Activated CD8-positive, alpha-beta T cell treated with anti-CD3 and anti-CD28 coated beads for 36 hours (primary cell): Measurements from ENCODE around the gene MIGA1. TPM values are rescaled to one million over a fixed set of nuclear protein-coding genes. Genes with fewer than 3 reads are reported as not detected.
"Not testable (repeated sequence)": the region's sequence is repeated elsewhere in the genome, so short reads cannot be mapped to it uniquely, and the experiment has no call there.

Experiments used
- ATAC-seq: fragments of 200-7000 bp; cut with Tn5 transposase; one replicate; pipeline ENCODE4 v1.10.0; 2021; ENCODE audit warnings: mild to moderate bottlenecking, moderate library complexity
- CTCF ChIA-PET: fragments of 350-600 bp; sonication (Branson Sonifier 250); formaldehyde crosslinking; loops from one replicate; lab custom pipeline; 2021; ENCODE audit warnings: antibody characterized with exemption; lab: Charles Lee
- POLR2A ChIA-PET: fragments of 350-600 bp; sonication (Branson Sonifier 250); formaldehyde crosslinking; loops from one replicate; lab custom pipeline; 2021; ENCODE audit warnings: antibody characterized with exemption; lab: Charles Lee
- DNase-seq: peaks from one replicate; pipeline ENCODE4 v3.0.0-alpha.2; 2020
- H3K27ac Mint-ChIP-seq: one replicate; pipeline ENCODE4 v1.8.0; 2021; ENCODE audit warnings: mild to moderate bottlenecking, mixed read lengths
- H3K27me3 Mint-ChIP-seq: one replicate; pipeline ENCODE4 v1.8.0; 2021; ENCODE audit warnings: mixed read lengths
- H3K36me3 Mint-ChIP-seq: one replicate; pipeline ENCODE4 v1.8.0; 2021; ENCODE audit warnings: low read depth, mixed read lengths
- H3K4me1 Mint-ChIP-seq: one replicate; pipeline ENCODE4 v1.8.0; 2021; ENCODE audit warnings: low read depth, mixed read lengths
- H3K4me3 Mint-ChIP-seq: one replicate; pipeline ENCODE4 v1.8.0; 2021; ENCODE audit warnings: mild to moderate bottlenecking, moderate library complexity, mixed read lengths
- H3K9me3 Mint-ChIP-seq: one replicate; pipeline ENCODE4 v1.8.0; 2021; ENCODE audit warnings: mixed read lengths
- CTCF ChIP-seq: fragments of 200-600 bp; IDR thresholded peaks from one replicate; pipeline ENCODE4 v1.8.0; 2022; ENCODE audit warnings: antibody characterized with exemption, mild to moderate bottlenecking
- intact Hi-C: fragments of 100-400 bp; cut with micrococcal nuclease; formaldehyde crosslinking; loops from one replicate; pipeline ENCODE4 v1.10.0; 2022
- total RNA-seq, 2 experiments: library from RNA; stranded (reverse); gene quantifications; one replicate each; pipeline ENCODE4 v1.2.3, GENCODE V29; 2021

MIGA1 gene
- total RNA-seq, 2 experiments from 2014 or later: 8.5 to 9.7 TPM

- H3K4me1 Mint-ChIP-seq: peaks cover 35% of the 10 kb centered on the region
- CTCF ChIA-PET: no interaction called here
- peaks cover 8% of the 10 kb centered on the region for H3K9me3 Mint-ChIP-seq
- H3K27ac Mint-ChIP-seq: peak overlapping the region; percentile 4
- H3K27me3 Mint-ChIP-seq: no peaks in the 10 kb centered on the region
- H3K36me3 Mint-ChIP-seq: peaks cover 31% of the 10 kb centered on the region
- intact Hi-C loops: no loop called here
- ATAC-seq: no peak
- POLR2A ChIA-PET: interaction anchor here (1.8 kb wide), 1 partner anchor 15 kb away, joined by 3 read pairs; no protein-coding TSS in a partner anchor
- TF ChIP-seq CTCF: no peak
- no peak for DNase-seq
- H3K4me3 Mint-ChIP-seq: no peak overlapping the region
Measured at GRCh38 chr1:77781683-77782082, 2.2 kb downstream of the MIGA1 start.

GRCh38 chr1:77783141-77783540 is 3.7 kb downstream of the MIGA1 start:
- TF ChIP-seq CTCF: no peak
- no peaks in the 10 kb centered on the region for H3K27me3 Mint-ChIP-seq
- peaks cover 35% of the 10 kb centered on the region for H3K4me1 Mint-ChIP-seq
- ATAC-seq (no peak), DNase-seq (no peak)
- H3K4me3 Mint-ChIP-seq: no peak overlapping the region
- no peak overlapping the region for H3K27ac Mint-ChIP-seq
- intact Hi-C loops: no loop called here
- CTCF ChIA-PET: interaction anchor here (1.4 kb wide), 1 partner anchor 27 kb away, joined by 3 read pairs; no protein-coding TSS in a partner anchor
- H3K36me3 Mint-ChIP-seq: peaks cover 39% of the 10 kb centered on the region
- peaks cover 8% of the 10 kb centered on the region for H3K9me3 Mint-ChIP-seq
- POLR2A ChIA-PET: no interaction called here

GRCh38 chr1:77786093-77786741 is 6.8 kb downstream of the MIGA1 start:
- H3K4me1 Mint-ChIP-seq: peaks cover 22% of the 10 kb centered on the region
- intact Hi-C loops: not testable (repeated sequence)

GRCh38 chr1:77794550-77794949 is 15.1 kb downstream of the MIGA1 start:
- POLR2A ChIA-PET: no interaction called here
- no peak for TF ChIP-seq CTCF
- H3K27ac Mint-ChIP-seq: no peak overlapping the region
- no peak for ATAC-seq
- CTCF ChIA-PET: no interaction called here
- intact Hi-C loops: no loop called here
- H3K27me3 Mint-ChIP-seq: no peaks in the 10 kb centered on the region
- no peak overlapping the region for H3K4me3 Mint-ChIP-seq
- peaks cover 16% of the 10 kb centered on the region for H3K4me1 Mint-ChIP-seq
- no peak for DNase-seq
- peaks cover 16% of the 10 kb centered on the region for H3K36me3 Mint-ChIP-seq
- H3K9me3 Mint-ChIP-seq: no peaks in the 10 kb centered on the region

More at GRCh38 chr1:77786093-77786741, 6.8 kb downstream of the MIGA1 start:
- DNase-seq, H3K4me3 Mint-ChIP-seq, H3K9me3 Mint-ChIP-seq, H3K27ac Mint-ChIP-seq, ATAC-seq, H3K27me3 Mint-ChIP-seq, CTCF ChIA-PET: not testable (repeated sequence)
- peaks cover 47% of the 10 kb centered on the region for H3K36me3 Mint-ChIP-seq
- POLR2A ChIA-PET: interaction anchor here (0.6 kb wide), 1 partner anchor 177 kb away, joined by 3 read pairs; no protein-coding TSS in a partner anchor

GRCh38 chr1:77796695-77797405 is 17.4 kb downstream of the MIGA1 start:
- POLR2A ChIA-PET: interaction anchor here (1.2 kb wide), 1 partner anchor 16 kb away, joined by 3 read pairs; no protein-coding TSS in a partner anchor
- peaks cover 19% of the 10 kb centered on the region for H3K36me3 Mint-ChIP-seq
- CTCF ChIA-PET: interaction anchor here (0.8 kb wide), 1 partner anchor 318 kb away, joined by 3 read pairs; no protein-coding TSS in a partner anchor

More at GRCh38 chr1:77796695-77797405, 17.4 kb downstream of the MIGA1 start:
- intact Hi-C loops: no loop called here
- Mint-ChIP-seq H3K4me1 (peaks cover 20% of the 10 kb centered on the region), H3K27ac (peak overlapping the region; percentile 9), H3K4me3 (no peak overlapping the region), H3K27me3 (no peaks in the 10 kb centered on the region), H3K9me3 (no peaks in the 10 kb centered on the region)
- ATAC-seq (no peak), DNase-seq (no peak)
- TF ChIP-seq CTCF: no peak
